GM21360 (cell line): ENCODE measurements around the gene MSANTD1.

ENCODE experiments used
- ATAC-seq: cut with Tn5 transposase; IDR thresholded peaks from one replicate; pipeline ENCODE4 v1.9.1; 2021; ENCODE audit warnings: mild to moderate bottlenecking, moderate library complexity; ENCODE audit not compliant: unreplicated experiment

Gene MSANTD1

DNA sequence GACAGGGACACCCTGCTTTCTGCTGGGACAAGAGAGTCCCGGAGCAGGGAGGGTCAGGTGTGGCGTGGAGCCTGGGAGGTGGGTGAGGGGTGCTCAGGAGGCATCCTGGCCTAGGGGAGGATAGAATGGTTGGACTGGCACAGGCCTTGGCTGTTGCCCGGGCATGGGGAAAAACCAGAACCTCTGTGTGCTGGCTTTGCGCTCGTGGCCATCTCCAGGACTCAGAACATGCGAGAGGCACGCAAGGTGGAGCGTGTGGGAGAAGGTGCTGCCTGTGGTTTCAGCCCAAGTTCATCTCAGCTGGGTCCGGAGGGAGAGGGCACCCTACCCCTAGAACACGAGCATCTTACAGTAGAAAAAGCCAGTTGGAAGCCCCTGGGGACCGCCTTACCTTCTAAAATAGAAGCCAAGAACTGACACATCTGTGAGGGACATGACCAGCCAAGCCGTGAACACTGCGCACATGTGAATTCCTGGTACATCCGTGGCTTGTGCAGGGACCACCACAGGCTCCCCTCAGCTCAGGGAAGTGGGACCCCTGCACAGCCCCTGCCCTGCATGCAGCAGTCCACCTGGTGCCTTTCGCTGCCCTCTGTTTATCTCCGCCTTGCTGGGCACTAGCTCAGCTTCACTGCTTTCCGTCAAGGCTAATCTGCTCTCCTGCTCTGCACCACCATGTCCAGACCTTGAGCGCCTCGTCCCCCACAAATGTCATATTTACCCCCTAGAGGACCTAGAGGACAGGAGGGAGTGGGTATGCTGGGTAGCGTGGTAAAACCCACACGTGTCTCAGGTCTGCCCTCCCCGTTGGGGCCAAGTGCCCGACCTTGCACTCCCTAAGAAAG, 13.5 kb downstream of the MSANTD1 start:
- no peak for ATAC-seq

DNA sequence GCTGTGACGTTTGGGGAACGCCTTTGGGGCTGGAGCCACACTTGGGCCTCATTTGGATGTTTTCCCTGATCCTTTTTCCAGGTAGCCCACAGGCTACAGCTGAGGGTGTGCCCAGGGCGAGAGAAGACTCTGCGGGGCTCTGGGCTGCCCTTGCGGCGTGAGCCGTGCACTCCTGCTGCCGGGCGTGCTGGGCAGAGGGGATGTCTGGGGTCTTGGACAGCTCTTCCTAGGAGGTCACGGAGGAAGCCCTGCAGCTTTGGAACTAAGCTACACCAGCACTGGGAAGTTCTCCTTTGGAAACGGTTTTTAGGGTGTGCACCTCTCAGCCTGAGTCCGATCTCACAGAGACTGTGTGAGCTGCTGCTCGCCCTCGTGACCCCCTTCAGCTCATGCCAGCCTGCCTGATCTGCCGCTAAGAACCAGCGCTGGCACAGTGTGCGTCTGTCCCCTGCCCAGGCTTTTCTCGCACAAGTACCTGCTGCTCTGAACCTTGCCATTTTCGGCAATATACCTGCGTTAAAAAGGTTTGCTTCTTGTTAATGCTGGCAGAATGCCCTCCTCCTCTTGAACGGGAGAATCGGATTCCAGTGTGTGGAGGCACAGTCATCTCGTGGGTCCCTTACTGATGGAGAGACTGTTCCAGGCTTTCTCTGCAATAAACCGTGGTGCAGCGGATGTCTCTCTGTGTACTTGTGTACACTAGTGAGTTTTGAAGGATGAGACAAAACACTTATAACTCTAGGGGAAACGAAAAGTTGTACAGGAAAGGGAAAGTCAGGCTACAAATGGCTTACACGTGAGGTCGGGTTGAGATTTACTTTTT, 14.3 kb downstream of the MSANTD1 start:
- ATAC-seq = no peak

DNA sequence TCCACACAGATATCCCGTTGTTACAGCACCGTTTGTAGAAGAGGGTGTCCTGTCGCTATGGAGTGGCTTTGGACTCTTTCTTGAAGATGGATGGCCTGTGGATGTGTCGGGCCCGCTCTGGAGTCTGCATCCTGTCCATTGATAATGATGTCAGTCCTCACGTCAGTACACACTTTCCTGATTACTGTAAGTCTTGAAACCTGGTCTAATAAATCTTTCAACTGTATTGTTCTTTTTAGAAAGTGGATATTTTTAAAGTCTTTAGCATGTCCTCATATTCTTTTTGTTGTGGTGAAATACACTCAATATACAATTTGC, 14.9 kb downstream of the MSANTD1 start:
- ATAC-seq = no peak

DNA sequence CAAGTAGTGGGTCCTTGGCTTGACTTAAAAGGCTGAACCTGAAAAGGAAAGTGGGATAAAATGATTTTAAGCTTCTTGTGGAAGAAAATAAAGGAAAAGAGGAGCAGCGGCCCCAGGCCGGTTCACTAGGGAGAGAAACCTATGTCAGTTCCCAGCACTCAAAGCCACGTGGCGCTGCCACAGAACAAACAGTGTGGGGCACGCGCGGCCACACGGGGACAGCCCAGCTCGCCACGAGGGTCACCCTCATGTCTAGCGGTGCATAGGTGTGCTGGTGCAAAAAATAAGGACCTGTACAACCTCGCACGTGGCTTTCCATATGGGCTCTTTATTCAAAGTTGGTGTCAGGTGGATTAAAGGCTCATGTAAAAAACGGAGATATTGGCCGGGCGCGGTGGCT, 17.1 kb downstream of the MSANTD1 start:
- ATAC-seq = no peak

DNA sequence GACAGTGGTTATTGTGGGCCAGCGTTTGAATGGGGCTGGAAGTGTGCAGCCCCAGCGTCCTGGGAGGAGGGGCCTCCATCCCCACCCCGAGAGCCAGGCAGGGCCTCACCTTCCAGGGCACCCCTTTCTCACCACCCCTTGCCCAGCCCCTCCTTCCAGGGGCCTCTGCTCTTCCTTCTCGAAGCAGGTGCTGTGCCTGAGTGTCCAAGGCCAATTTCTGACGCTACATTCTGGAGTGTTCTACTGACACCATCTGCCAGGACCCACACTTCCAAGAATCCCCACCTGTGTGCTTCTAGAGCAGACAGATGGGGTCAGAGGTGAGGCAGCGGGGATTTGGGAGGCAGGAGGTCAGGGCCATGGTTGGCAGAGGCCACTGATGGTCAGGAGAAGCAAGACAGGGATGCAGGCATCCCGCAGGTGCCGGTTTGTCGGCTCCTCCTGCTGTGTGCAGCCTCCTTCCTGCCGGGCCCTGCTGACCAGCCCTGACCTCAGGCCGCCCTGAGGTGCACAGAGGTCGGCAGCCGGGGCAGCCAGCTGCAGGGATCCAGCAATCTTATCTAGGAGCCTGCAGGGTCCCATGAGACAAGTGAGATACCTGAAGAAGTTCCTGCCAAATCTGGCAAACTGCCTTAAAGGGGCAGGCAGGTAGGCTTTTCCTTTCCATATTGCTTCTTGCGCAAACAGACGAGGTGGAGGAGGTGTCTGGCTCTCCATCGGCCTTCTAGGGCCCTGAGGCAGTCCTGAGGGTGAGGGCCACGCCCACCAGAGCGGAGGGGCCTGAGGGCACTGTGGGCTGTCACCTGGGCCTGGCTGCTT, 18.8 kb downstream of the MSANTD1 start:
- no peak for ATAC-seq

DNA sequence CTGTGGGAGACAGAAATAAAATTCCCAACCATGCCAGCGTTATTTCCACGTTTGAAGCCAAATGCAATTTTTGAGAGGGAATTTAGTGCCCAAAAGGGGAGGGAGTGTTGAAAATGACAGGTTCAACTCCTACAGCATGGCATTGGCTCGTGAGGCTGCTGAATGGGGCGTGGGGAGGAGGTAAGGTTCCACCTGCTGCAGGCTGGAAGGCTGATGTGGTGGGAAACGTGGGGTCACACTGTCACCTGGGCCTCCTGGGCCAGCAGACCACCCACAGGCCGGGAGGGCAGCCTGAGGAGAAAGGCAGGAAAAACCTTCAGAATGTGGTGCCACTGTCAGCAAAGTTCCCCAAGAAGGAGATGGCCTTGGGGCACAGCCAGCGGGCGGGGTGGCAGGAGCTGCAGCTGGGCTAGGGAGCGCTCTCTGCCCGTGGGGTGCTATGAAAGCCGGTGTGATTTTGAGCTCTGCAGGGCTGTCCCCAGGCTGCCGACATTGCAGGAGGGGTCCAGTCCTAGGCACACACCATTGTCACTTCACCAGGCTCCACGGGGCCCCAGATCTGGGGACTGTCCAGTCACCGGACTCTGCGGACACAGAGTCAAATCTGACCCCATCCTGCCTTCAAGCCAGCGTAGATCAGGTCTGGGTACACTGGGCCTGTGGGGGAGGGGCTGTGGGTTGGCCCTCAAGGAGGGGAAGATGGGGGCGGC, 19.6 kb downstream of the MSANTD1 start:
- no peak for ATAC-seq

DNA sequence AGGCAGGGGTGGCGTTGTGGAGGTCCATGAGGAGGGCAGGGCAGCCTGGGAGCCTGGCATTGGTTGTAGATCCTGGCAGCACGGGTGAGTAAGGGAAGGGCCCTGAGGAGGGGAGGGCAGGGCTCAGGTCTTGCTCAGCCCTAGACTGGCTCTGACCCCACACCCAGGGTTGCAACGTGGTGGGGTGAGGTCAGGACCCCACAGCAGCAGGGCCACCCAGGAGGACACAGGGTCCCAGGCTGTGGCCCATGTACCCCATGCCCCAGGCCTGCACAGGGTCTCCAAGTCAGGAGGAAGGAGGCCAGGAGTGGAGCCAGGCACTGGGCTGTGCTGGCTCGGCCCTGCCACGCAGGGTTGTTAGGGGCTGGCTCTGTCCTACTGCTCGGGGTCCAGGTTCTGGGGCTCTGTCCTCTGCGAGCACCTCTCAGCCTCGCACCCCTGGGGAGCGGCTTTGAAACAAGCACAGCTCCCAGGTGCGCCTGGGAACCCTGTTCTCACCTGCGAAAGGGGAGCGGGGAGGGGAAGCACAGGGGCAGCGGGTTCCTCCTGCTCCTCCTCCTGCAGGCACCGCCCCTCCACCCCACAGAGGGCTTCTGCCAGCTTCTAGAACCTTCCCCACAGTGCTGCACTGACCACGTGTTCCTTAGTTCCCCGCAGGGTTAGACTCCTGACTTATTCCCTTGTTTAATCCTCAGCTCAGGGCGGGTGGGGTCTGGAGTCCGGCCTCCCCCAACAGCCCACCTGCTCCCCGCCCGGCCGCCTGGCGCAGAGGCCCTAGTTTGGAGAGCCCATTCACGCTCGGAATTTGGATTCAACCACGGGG, 20.4 kb downstream of the MSANTD1 start:
- no peak for ATAC-seq

DNA sequence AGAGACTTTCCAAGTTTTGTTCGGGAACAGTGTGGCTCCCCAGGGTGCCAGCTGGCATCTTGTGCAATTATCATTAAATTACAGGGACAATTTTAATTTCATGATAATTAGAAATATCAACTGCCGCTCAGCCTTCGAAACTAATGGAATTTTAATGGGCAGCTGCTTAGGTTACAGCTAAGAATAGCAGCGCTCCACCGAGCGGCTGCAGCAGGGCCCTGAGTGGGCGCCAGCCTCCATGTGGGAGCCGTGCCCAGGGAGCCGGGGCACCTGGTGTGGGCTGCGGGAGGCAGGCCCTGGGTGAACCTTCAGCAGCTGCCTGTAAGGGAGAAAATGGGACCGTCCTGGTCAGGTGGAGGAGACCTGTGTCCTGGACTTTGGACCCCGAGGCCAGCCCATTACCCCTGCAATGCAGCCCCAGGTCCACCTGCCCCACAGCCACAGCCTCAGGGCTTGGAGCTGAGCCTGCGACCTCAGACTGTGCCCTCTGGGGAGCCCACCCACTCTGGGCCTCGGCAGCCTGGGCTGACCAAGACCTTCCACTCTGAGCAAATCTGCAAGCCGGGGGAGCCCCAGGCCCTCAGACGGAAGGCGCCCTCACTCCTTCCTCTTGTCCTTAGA, 21.1 kb downstream of the MSANTD1 start:
- no peak for ATAC-seq

DNA sequence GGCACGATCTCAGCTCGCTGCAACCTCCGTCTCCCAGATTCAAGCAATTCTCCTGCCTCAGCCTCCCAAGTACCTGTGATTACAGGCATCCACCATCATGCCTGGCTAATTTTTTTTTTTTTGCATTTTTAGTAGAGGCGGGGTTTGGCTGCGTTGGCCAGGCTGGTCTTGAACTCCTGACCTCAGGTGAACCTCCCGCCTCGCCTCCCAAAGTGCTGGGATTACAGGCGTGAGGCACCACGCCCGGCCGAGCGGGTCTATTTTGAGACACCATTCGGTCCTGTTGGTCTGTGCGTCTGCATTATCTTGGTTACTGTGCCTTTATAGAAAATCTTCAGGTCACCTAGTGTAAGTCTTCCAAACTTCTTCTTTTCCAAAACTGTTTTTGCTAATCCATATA, 22.2 kb downstream of the MSANTD1 start:
- no peak for ATAC-seq

DNA sequence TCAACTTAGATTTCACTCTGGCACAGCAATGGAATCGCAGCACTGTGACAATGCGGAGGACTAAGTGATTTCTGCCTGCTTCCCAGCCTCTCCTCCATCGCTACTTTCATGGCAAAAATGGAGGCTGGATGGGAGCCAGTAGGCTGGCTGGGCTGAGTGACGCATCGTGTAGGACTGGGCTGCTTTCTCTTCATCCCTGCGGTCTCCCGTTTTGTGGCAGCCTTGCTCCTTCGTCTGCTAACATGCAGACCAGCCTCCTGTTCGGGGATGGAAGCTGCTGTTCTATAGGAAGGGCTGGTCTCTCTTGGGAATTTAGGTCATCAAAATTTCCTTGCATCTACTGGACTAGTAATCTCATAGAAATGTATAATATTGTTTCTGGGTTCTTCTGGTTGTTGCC, 28.0 kb downstream of the MSANTD1 start:
- ATAC-seq = no peak

DNA sequence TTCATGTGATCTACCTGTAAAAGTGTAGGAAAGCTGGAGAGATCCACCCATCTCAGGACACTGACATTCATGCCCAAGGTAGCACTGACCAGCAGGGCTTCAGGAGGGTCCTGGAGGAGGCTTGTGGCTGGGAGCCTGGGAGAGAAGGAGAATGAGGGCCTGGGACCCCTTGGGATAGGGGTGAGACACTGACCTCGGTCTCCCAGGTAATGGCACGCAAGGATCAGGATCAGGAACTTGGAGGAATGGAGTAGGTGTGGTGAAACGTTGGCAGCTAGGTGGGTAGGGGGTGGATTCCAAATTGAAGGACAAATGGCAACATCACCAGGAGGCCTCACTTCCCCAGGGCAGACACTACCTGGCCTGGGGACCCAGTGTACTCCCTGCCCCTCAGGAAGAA, 31.5 kb downstream of the MSANTD1 start:
- ATAC-seq = no peak

DNA sequence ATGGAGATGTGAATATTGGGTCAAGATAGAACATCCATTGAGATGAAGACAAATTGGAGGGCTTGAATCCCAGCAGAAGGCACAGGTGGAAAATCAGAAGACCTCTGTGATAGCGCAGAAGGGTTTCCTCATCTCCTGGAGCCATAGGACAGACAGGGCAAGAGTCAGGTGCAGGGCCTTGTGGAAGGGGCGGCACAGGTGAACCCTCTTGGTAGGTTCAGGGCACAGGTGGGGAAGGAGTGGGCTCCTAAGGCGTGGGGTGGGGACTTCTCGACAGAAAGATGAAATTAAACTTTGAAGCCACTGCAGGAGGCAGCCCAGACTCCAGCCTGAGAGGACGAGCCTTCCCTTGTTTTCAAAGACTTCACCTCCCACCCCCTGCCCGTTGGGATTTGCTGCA, 34.5 kb downstream of the MSANTD1 start:
- ATAC-seq = no peak

DNA sequence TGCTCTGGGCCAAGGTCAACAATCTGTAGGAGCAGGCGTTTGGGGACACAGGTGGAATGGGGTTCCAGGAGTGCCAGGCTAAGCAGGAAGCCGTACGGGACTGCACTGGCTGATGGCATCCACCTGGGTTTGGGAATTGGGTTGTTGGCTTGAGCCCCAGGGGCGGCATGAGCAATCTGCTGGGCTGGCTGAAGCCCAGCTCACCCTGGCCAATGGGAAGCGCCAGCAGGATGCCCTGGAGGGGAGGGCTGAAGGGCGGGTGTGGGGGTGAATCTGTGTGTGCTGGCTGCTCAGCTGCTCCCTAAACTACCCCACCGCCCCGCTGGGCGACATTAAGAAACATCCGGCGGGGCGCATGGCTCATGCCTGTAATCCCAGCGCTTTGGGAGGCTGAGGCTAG, 35.0 kb downstream of the MSANTD1 start:
- ATAC-seq = no peak

DNA sequence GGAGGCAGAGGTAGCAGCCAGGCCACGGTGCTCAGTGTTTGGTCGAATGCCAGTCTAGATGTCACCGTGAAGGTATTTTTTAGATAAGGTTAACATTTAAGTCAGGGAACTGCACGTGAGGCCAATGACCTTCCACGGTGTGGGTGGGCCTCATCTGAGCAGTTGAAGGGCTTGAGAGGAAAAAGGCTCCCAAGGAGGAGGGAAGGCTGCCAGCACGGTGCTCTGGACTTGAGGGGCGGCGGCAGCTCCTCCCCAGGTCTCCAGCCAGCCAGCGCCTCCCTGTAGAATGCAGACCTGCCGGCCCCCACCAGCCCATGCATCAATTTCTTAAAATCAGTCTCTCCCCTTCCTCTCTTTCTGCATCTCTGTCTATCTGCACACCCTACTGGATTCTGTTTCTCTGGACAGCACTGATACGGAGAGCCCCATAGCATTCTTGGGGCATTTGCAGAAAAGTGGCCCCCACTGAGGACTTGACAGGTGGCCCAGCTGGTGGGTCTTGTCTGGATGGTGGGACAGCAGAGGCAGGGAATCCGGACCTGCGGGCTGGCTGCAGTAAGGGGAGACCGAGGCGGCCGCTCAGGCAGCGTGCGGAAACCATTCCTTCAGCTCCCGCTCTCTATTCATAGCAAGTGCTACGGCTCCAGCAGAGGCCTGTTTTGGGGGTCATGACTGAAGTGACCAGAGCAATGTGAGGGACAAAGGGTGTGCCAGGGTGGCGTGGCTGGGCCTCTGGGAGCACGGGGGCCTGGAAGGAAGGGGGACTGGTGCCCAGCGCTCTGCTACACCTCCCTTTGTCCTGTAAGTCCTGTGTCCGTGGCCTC, 36.0 kb downstream of the MSANTD1 start:
- no peak for ATAC-seq

DNA sequence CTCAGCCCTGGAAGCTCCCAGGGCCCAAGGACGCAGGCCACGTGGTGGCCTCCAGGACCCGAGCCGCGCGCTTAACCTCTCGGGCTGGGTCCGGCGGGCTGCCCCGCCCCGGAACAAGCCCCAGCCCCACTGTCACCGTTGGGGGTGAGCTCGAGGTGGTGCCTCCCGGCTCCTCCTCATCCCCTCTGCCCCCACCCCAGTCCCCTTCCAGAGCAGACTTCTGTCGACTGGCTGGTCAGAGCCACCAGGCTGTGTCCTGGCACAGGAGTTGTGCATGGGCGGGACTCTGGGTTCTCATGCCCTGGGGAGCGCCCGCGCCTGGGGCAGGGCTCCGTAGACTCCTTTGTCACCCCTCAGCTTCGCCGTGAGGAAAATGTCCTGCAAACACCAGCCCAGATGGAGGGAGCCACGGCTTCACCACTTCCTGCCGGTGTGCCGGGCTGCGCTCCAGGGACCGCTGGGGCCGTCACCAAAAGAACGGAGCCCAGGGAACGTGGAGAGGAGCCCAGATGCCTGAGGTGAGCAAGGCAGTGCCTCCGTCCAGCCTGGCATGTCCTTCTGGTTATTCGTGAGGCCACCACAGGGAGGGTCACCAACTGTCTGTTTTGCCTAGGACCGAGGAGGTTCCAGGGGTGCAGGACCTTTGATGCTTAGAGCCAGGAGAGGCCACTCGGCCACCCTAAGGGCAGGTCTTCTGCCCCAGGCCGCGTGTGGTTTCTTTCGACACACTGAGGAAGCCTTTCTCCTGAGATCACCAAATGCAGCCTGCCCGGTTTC, 36.8 kb downstream of the MSANTD1 start:
- peak; percentile 86 for ATAC-seq

DNA sequence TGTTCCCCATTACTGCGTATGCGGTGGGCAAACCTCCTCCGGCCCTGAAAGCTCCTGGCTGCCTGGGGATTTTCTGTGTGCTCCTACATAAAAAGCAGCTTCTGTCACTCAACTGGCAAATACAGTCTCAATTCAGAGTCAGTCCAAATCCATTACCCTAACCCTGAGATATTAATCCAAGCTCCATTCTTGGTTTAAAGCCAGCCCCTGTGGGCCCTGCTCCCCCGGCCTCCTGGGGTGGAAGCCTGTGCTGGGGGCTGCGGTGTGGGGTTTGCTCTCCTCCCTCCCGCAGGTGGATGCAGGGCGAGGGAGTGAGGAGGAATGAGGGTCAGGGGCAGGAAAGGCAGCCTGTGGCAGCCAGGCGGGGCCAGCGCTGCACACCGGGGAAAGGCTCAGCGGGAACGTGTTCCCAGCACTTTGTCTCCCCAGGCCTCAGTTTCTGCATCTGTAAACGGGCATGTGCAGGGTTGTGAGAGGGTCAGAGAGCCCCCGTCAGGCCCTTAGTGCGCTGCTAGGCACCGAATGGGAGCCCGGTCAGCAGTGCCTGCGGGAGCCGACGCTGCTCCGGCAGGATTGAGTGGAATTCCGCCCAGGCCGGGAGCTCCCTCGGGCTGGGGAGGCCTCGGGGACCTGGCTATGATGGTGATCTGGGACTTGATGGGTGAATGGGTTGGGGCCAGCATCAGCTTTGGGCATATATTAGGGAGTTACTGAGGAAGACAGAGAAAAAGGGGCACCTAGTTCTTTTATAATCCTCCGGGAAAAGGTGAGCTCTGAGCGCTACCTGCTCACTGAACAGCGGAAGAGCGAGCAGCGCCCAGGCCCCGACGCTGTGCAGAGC, 37.6 kb downstream of the MSANTD1 start:
- ATAC-seq = no peak
